Pons (tissue), 1 donor: ENCODE measurements around the gene TMSB4X.
A peak's percentile ranks its signal among the peaks of the same experiment; 100 is the strongest.
"Not testable (repeated sequence)": the region's sequence is repeated elsewhere in the genome, so short reads cannot be mapped to it uniquely, and the experiment has no call there.

Experiments
- DNase-seq: peaks from one replicate; pipeline ENCODE4 v3.0.0-alpha.2; 2016; ENCODE audit warnings: low spot score

TMSB4X gene

GRCh38 chrX:12976819-12977732 is 2.2 kb downstream of the TMSB4X start:
- DNase-seq, result not testable (repeated sequence)

DNA sequence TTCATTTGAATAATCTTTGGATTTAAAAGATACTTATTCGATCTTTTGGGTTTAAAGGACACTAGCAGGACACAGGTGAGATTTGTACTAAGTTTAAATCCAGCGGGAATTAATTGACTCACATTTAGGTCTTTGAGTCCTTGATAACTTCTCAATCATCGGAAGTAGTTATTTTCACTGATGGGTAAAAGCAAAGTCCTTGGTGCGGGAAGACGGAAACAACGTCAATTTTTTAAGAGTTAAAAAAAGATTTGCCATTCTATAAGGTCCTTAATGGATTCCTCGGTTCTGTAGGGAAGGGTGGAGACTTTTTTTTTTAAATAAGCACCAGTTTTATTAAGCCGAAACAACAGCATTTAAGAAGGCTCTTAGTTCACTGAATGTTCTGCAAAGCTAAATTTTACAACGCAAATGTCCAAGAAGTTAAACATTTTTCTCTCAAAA is 2.9 kb downstream of the TMSB4X start:
- no peak for DNase-seq

DNA sequence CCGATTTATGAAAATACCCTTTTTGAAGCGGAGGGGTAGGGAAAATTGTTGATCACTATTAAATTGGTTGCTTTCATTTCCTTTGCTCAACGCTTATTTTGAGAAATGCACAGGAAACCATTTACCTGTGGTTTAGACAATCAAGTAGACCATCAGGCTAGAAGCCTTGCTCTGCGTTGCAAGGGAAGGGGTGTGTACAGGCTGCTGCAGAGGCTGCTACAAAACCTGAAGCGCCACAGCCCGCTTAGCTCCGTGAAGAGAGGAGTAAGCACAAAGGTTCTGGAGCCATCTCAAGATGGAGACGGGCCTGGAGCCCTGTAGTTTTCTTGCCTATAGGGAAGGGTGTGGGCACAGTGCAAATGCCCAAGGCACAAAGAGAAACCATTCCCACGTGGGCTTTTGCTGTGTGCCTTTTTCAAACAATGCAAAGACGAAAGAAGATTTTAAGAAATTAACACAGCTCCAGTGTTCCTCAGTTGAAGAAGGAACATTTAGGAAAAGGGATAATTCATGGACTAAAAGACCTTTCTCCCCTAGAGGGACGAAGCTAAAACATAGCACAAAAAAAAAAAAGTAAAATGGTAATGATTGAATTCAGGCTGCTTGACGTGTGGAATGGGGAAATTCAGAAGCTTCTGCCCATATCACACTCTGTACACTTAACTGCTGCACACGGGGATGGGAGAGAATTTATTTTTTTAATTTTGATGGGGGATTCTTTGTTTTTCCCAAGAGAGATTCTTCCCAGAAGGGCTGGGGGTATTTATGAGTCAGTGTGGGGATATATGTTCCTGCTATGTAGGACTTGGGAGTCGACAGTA is 3.5 kb downstream of the TMSB4X start:
- peak; percentile 40 for DNase-seq

GRCh38 chrX:12979026-12979607 is 4.2 kb downstream of the TMSB4X start:
- no peak for DNase-seq

- no peak for DNase-seq
Measured at GRCh38 chrX:12979616-12980015, 4.7 kb downstream of the TMSB4X start.

DNA sequence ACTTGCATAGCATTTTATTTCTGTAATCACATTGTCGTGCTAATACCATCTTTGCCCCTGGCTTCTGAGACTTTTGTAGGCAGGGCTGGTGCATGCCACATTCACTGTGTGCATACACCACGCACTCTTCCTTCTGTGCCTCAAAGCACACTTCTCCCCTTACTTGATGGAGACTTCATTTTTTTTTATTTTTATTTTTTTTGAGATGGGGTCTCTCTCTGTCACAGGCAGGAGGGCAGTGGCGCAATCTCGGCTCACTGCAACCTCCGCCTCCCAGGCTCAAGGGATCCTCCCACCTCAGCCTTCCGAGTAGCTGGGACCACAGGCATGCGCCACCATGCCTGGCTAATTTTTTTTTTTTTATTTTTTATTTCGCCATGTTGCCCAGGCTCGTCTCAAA is 5.1 kb downstream of the TMSB4X start:
- not testable (repeated sequence) for DNase-seq

DNA sequence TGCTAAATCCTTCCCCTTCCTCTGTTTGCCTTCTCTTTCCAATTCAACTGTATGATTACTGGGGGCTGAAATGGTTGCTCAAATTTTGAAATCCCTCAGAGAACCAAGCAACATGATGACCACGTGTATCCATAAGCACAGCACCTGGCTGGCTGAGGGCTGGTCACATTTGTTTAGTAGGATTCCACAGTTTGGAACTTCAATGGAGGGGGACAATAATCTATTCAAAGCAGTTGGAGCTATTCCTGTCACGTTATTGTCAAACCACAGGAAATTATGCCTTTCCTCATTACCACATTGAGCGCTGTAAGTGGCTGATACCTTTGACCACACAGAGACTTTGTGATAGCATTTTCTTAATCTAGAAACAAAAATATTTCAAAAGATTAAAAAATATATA is 7.0 kb downstream of the TMSB4X start:
- DNase-seq, result no peak

DNA sequence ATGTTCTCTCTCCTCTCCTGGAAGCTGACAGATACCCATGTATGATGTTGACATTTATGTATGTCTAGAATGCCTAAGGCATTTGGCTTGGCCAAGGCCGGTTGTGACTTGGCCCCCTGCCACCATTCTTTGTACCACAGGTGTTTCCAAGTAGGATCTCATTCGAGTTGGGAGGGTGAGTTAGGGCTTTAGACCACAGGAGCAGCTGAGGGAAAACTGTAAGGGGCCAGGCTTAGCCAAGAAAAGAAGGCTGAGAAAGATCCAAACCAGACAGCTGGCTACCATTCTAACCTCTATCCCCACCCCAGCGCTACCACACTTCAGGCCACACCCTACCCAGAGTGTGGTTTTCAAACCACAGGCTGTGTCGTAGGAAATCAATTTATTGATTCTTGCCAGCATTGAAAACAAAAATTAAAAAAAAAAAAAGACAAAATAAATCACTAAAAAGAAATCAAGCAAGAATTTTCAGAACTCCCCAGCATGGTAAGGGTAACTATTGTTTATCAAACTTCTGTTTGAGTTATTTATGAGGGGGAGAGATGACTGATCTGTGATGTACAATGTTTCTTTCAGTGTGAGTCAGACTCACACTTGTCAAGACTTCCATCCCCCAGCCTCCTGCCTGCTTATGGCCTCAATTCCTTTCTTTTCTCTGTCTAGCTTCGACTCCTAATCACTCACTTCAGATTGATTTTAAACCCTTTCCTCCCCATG is 9.9 kb downstream of the TMSB4X start:
- no peak for DNase-seq

DNA sequence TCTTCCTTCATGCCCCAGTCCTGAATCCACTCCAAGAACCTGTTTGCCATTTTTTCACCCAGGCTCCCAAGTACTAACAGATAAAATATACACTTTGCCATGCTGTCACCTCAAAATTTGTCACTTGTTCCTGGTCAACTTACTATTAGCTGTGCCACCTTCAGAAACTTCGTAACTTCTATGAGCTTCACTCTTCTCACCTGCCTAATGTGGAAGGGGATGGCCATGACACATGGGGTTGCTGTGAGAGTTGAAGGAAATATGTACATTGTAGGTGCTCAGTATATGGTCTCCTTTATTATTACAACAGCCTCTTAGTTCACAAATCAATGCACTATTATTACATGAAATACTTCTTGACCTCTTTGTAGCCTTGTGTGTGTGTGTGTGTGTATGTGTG is 10.4 kb downstream of the TMSB4X start:
- no peak for DNase-seq

DNA sequence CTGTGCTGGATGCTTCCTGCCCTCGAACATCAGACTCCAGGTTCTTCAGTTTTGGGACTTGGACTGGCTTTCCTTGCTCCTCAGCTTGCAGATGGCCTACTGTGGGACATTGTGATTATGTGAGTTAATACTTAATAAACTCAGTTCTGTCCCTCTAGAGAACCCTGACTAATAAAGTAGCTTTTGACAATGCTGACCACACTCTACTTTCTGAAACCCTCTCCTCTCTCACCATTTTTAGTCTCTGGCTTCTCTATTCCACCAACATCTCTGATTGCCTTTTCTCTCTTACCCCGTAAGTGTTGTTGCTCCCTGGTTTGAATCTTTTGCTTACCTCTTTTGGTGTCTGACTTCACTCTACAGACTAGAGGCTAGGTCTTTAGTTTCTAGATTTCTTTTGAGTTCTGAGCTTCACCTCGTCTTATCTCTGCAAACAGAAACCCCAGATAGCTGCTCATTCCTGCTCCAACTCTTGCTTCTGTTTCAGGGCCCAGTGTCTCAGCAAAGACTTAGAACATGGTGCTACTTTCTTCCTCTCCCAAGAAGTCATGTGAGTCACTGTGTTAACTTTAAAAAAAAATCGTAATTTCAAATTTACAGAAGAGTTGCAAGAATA is 11.4 kb downstream of the TMSB4X start:
- no peak for DNase-seq

GRCh38 chrX:12986886-12987285 is 12.0 kb downstream of the TMSB4X start:
- DNase-seq, result no peak

GRCh38 chrX:12987340-12987739 is 12.4 kb downstream of the TMSB4X start:
- no peak for DNase-seq

DNA sequence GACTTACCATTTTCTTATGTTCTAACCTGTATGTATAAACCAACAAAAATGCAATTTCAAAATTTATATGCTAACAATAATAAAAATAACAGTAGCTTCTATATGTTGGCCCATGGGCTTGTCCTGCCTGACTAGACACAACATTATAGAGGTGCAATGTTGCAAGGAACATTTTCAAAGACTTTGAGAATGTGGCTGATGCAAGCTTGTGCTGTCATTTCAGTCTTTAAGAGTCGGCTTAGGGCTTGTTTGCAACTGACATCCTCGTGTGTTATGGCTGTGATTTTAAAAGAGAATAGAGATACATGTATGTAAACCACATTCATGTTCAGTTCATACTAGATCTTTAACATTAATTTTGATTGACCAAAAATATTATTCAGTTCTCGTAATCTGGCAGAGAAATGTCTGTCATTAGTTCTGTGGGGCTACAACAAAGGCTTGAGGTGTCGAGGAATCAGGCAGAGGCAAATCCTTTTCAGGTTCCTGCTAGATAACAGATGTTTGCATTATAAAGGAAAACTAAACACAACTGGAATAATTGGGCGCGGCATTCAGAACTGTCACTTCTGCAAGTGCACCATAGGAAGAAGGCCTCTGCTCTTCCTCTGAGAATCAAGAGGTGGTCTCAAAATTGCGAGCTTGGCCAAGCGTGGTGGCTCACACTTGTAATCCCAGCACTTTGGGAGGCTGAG is 13.1 kb downstream of the TMSB4X start:
- no peak for DNase-seq

GRCh38 chrX:12988797-12989196 is 13.9 kb downstream of the TMSB4X start:
- DNase-seq, result no peak

DNA sequence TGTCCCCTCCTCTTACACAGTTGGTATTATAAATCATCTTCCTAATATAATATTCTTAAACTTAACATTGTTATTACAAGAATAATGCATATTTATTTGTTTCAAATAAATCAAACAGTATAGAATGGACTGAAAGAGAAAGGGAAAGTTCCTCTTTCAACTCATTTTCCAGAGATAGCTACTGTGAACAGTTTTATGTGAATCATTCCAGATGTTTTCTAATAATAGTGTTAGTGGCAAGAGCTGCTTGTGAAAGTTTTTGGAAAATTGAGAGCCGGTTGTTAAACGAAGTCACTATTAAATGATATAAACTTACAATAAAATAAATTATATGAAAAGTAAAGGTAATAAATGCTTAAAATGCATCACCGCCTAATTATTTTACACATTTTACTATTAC is 14.6 kb downstream of the TMSB4X start:
- DNase-seq, result no peak

DNA sequence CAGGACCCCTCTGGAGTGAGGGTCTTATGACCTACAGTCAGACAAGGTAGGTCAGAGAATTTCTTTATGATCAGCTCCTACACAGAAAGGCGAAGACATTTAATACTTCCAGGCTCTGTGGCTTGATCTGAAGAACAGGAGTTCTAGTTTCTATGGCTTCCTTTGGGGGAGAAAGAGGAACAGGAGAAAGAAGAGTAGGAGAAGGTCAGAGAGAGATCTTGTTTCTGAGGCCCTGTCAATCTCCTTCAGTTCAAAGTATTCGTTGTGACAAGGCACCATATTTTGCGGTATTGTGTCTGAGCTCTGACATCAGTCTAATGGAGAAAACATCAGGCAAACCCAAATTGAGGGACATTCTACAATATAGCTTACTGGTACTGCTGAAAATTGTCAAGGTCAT is 16.7 kb downstream of the TMSB4X start:
- no peak for DNase-seq

GRCh38 chrX:12992544-12993118 is 17.7 kb downstream of the TMSB4X start:
- DNase-seq, result no peak

- no peak for DNase-seq
Measured at GRCh38 chrX:12993826-12994225, 18.9 kb downstream of the TMSB4X start.

DNA sequence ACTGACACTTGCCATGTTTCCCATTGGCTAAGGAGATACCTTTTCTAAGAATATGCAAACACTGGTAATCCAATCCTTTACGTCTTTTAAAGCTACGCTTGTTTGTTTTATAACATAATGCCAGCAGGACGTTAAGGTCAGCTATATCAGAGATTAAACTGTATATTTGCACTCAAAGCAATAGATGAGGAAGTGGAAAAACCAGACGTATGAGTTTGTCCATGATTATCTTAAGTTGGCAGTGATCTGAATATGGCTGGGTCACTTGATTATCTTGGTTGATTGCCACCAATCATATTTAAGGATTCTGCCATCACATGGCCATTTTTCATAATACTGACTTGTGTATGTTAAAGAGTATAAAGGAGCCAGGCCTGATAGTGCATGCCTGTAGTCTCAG is 19.4 kb downstream of the TMSB4X start:
- no peak for DNase-seq

- DNase-seq, result no peak
Measured at GRCh38 chrX:12996934-12997435, 22.1 kb downstream of the TMSB4X start.
